ENCODE data around the gene C9orf78. TPM values are rescaled to one million over a fixed set of nuclear protein-coding genes. Genes with fewer than 3 reads are reported as not detected.

Gene C9orf78
- total and polyA plus RNA-seq, 2 experiments from 2014 or later = 34.4 to 84.6 TPM

GRCh38 chr9:129880654-129881546 is 45.8 kb upstream of the C9orf78 start (continued):
- TF ChIP-seq REST (IDR thresholded peaks at IDR 0.05; ENCODE audit: unreplicated experiment) (no peak), NANOG (IDR thresholded peaks at IDR 0.05; ENCODE audit: borderline replicate concordance) (no peak), CREB1 (CRISPR knock-in tag; IDR thresholded peaks at IDR 0.05; ENCODE audit: low read depth) (no peak)

- Histone ChIP-seq H3F3A (replicated peaks; ENCODE audit: low read depth) (peaks cover 5% of the 10 kb centered on the region), H3K4me2 (no peak overlapping the region), H3K9me2 (ENCODE audit: insufficient read depth) (no peaks in the 10 kb centered on the region), H3K36me3 (ENCODE audit: insufficient read depth) (no peaks in the 10 kb centered on the region), H3K27me3 (ENCODE audit: insufficient read depth) (no peaks in the 10 kb centered on the region), H3K79me2 (replicated peaks; ENCODE audit: insufficient read depth) (no peaks in the 10 kb centered on the region), H3K4me3 (no peak overlapping the region), H4K20me1 (replicated peaks; ENCODE audit: insufficient read depth) (no peaks in the 10 kb centered on the region), H2AFZ (no peak overlapping the region), H3K27ac (ENCODE audit: low read depth) (0 out of 2 replicates have a peak overlapping the region, but pooled peaks have one; percentile 26), H3K4me1 (ENCODE audit: insufficient read depth) (peaks cover 15% of the 10 kb centered on the region)
- H3K36me3 Mint-ChIP-seq (ENCODE audit: low read depth) = no peaks in the 10 kb centered on the region
- ATAC-seq (no peak), DNase-seq (ENCODE audit: low spot score) (no peak)
- no peaks in the 10 kb centered on the region for H3K9me3 Mint-ChIP-seq
- H3K27ac Mint-ChIP-seq = 0 out of 2 replicates have a peak overlapping the region, but pooled peaks have one; percentile 77
- peaks cover 25% of the 10 kb centered on the region for H3K4me1 Mint-ChIP-seq
- peaks cover 15% of the 10 kb centered on the region for H3K27me3 Mint-ChIP-seq (ENCODE audit: insufficient read depth, low read depth, poor library complexity)
- H3K4me3 Mint-ChIP-seq = no peak overlapping the region
- TF ChIP-seq CREB1 (CRISPR knock-in tag; IDR thresholded peaks at IDR 0.05; ENCODE audit: low read depth) = no peak
- TF ChIP-seq CTCF (conservative IDR thresholded peaks at IDR 0.05; ENCODE audit: low read depth in 2 of 2) = no peak
- TF ChIP-seq REST (IDR thresholded peaks at IDR 0.05; ENCODE audit: unreplicated experiment) = no peak
- no peak for TF ChIP-seq ZNF462 (CRISPR knock-in tag; IDR thresholded peaks at IDR 0.05)
- no peak for TF ChIP-seq EZH2phosphoT487 (IDR thresholded peaks at IDR 0.05; ENCODE audit: unreplicated experiment)
These were observed 45.0 kb upstream of the C9orf78 start for GRCh38 chr9:129879991-129880653.
